ENCODE data around the gene MINK1.

The MINK1 gene

GRCh38 chr17:4806456-4806776 lies 26.7 kb upstream of the MINK1 start:
- peak overlapping the region; percentile 61 for H3K27ac ChIP-seq
- TF ChIP-seq ZFX (IDR thresholded peaks at IDR 0.05; ENCODE audit: borderline replicate concordance), result no peak
- TF ChIP-seq CTCF (IDR thresholded peaks at IDR 0.05), result no peak

- H3K27ac ChIP-seq, result peak within 1 kb of the TSS; percentile 61
- TF ChIP-seq ZFX (IDR thresholded peaks at IDR 0.05; ENCODE audit: borderline replicate concordance), result no peak
- TF ChIP-seq CTCF (IDR thresholded peaks at IDR 0.05), result peak; percentile 13; the same call in 1 of the 2 replicates
These were observed 26.1 kb upstream of the MINK1 start, which contains the start of gene PLD2 for GRCh38 chr17:4806777-4807604. Gene PLD2 (plus strand): TSS chr17:4807152. CDS start chr17:4807773, 621 bp downstream.

- peak overlapping the region; percentile 61; the same call in 1 of the 2 replicates for H3K27ac ChIP-seq
- no peak for TF ChIP-seq CTCF (IDR thresholded peaks at IDR 0.05)
- TF ChIP-seq ZFX (IDR thresholded peaks at IDR 0.05; ENCODE audit: borderline replicate concordance), result no peak
These were observed 25.3 kb upstream of the MINK1 start for GRCh38 chr17:4807605-4808377.

GRCh38 chr17:4808378-4808767 lies 24.8 kb upstream of the MINK1 start:
- no peak for TF ChIP-seq CTCF (IDR thresholded peaks at IDR 0.05)
- no peak for TF ChIP-seq ZFX (IDR thresholded peaks at IDR 0.05; ENCODE audit: borderline replicate concordance)
- no peak overlapping the region for H3K27ac ChIP-seq

- TF ChIP-seq ZFX (IDR thresholded peaks at IDR 0.05; ENCODE audit: borderline replicate concordance), result no peak
- no peak for TF ChIP-seq CTCF (IDR thresholded peaks at IDR 0.05)
- no peak overlapping the region for H3K27ac ChIP-seq
These were observed 22.3 kb upstream of the MINK1 start for GRCh38 chr17:4810696-4811290.

- TF ChIP-seq CTCF (IDR thresholded peaks at IDR 0.05), result no peak
- no peak for TF ChIP-seq ZFX (IDR thresholded peaks at IDR 0.05; ENCODE audit: borderline replicate concordance)
- H3K27ac ChIP-seq, result no peak overlapping the region
These were observed 21.7 kb upstream of the MINK1 start for GRCh38 chr17:4811471-4811870.

Data from 22Rv1 (cell line).